ENCODE data around the gene PTTG1IP.
A peak's percentile ranks its signal among the peaks of the same experiment; 100 is the strongest.

Gene PTTG1IP

DNA sequence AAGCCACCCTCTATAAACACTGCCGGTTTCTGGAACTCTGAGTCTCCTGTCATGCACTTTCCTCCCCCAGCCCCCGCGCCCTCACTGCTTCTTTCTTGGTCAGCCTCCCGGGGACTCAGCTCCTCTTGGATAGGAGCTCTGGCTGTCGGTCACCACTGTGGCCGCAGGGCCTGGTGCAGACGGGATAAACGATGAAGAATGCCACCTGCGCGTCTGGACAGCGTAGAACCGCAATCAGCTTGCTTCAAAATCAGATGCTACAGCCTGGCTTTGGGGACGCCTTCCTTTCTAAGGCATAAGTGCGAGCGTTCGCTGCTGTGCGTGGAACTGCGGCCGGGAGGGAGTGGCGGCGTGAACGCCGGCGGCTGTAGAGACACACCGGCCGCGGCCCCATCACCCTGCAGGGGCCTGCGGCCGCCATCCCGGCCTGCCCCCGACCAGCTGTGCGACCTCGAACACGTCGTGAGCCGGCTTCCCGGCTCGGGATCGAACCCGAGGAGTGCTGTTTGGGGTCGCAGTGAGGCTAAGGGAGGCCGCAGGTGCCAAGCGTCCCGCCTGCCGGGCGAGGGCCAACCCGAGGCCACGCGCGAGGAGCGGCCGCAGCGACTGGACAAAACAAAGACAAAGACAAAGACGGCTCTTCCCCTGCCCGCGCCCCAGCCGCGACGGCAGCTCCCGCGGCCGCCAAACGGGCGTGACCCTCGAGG lies 688 bp downstream of the PTTG1IP start:
- Mint-ChIP-seq H3K27ac (peak overlapping the region; percentile 92), H3K9me3 (no peaks in the 10 kb centered on the region), H3K27me3 (no peaks in the 10 kb centered on the region), H3K4me3 (peak overlapping the region; percentile 89), H3K4me1 (peaks cover 33% of the 10 kb centered on the region), H3K36me3 (no peaks in the 10 kb centered on the region)
- ATAC-seq (ENCODE audit: low read depth) (no peak), DNase-seq (ENCODE audit: low spot score in 2 of 2) (no peak)

DNA sequence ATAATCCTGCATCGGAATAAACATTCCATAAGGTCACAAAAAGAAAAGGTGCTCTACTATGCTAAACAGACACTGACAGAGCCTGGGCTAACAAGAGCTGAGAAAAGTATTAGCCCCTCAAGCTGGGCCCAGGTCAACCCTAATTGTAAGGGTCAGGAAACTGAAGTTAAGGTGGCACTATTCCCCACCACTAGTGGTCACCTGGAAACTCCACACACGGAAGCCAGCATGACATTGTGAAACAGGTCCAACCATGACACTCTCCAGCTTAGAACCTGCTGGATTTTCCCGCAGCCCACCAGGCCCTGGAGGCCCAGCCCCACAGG lies 1.2 kb downstream of the PTTG1IP start:
- no peak for DNase-seq (ENCODE audit: low spot score in 2 of 2)
- H3K36me3 Mint-ChIP-seq: no peaks in the 10 kb centered on the region
- no peaks in the 10 kb centered on the region for H3K27me3 Mint-ChIP-seq
- H3K27ac Mint-ChIP-seq: peak overlapping the region; percentile 92
- peaks cover 37% of the 10 kb centered on the region for H3K4me1 Mint-ChIP-seq
- no peak for ATAC-seq (ENCODE audit: low read depth)
- peak overlapping the region; percentile 89 for H3K4me3 Mint-ChIP-seq
- H3K9me3 Mint-ChIP-seq: no peaks in the 10 kb centered on the region

DNA sequence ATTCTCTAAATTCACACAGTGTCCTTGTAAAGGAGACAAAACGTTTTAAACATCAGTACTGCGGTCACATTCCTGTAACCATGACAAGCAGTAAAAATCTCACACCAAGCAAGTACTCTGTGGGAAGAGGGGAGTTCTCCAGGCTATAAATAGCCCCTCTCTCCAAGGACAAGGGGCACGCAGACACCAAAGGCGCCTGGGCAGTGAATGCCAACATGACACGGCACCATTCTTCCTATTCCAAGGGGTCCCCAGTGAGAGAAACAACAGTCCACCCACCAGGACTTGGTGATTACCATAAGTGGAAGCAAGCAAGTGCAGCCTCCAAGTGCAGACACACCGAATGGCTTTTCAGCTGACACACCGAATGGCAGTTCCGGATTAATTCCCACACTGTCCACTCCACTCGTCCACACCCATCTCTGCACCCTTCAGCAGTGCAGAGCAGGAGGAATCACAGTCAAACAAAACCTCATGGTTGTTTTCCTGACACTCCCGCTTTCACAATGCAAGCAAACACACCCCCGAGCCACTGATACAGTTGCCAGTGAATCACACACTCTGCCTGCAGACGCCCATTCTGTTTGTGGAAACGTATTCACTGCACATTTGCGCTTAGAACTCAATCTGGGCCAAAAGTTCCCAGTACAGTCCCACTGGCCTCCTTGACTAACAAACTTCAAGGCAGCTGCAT lies 1.8 kb downstream of the PTTG1IP start:
- no peaks in the 10 kb centered on the region for H3K36me3 Mint-ChIP-seq
- H3K27ac Mint-ChIP-seq: no peak overlapping the region
- ATAC-seq (ENCODE audit: low read depth) (no peak), DNase-seq (ENCODE audit: low spot score in 2 of 2) (no peak)
- H3K4me3 Mint-ChIP-seq: peak overlapping the region; percentile 89
- no peaks in the 10 kb centered on the region for H3K9me3 Mint-ChIP-seq
- no peaks in the 10 kb centered on the region for H3K27me3 Mint-ChIP-seq
- peaks cover 41% of the 10 kb centered on the region for H3K4me1 Mint-ChIP-seq

DNA sequence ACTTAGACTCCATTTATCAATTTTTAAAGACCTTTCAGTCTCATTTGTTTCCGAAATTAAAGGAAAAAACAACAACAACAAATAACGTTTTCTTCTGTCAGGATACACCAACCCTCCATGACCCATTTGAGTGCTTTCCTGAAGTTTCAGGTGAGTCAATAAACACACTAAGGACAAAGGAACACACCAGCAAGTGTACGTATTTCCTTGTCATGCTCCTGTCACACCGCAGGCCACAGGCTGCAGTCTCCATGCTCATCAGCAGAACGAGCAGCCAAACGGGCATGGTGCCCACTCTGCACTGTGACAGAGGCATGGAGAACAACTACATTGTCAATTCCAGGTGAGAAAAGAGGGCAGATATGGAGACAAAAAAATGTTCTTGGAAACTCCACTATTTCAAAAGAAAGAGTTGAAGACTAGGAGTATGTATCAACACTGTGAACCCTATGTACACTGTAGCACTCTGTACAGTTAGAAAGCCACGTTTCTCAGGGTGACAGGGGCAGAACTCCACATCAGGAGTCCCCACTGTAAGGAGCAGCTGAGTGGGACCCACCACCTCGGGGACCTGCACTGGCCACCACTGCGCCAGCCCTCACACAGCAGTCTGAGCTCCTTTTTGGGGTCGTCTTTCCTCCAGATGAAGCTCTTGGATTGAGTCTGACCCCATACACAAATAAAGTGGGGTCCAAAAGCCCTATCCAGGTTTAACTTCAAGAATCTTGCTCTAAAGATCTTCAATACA lies 2.6 kb downstream of the PTTG1IP start:
- DNase-seq (ENCODE audit: low spot score in 2 of 2) (no peak), ATAC-seq (ENCODE audit: low read depth) (no peak)
- Mint-ChIP-seq H3K27ac (no peak overlapping the region), H3K36me3 (no peaks in the 10 kb centered on the region), H3K4me3 (peak overlapping the region; percentile 13), H3K27me3 (no peaks in the 10 kb centered on the region), H3K4me1 (peaks cover 49% of the 10 kb centered on the region), H3K9me3 (no peaks in the 10 kb centered on the region)

DNA sequence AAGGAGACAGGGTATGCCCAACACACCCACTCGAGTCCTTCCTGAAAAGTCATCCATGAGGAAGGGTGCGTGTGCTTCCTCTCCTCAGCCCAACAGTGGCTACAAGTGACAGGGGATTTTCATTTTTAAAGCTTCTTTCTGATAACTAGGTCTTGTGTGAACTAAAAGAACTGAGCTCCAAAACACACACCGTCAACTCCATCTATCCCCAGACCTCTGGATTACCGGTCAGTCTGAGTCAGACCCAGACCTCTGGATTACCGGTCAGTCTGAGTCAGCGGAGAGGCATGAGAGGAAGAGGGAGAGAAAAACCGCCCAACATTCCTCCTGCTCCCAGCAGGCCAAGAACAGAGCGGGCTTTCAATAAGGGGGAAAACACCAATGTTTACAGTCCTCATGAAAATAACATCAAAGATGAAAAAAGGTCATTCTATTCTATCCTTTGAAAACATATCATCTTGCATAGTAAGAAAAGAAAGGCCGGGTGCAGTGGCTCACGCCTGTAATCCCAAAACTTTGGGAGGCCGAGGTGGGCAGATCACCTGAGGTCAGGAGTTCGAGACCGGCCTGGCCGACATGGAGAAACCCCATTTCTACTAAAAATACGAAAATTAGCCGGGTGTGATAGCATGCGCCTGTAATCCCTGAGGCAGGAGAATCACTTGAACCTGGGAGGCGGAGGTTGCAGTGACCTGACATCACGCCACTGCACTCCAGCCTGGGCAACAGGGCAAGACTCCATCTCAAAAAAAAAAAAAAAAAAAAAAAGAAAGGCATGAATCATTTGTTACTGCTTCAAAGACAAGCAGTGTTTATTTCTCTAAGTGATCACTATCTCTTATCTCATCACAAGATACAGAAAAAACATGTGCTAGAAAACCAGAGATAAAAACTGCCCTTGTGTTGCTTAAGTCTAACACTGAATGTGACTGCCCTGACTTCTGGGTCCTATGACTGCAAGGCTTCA lies 3.4 kb downstream of the PTTG1IP start:
- no peak for ATAC-seq (ENCODE audit: low read depth)
- DNase-seq (ENCODE audit: low spot score in 2 of 2): no peak
- Mint-ChIP-seq H3K27me3 (no peaks in the 10 kb centered on the region), H3K4me1 (peaks cover 50% of the 10 kb centered on the region), H3K36me3 (peaks cover 3% of the 10 kb centered on the region), H3K27ac (no peak overlapping the region), H3K4me3 (no peak overlapping the region), H3K9me3 (no peaks in the 10 kb centered on the region)

DNA sequence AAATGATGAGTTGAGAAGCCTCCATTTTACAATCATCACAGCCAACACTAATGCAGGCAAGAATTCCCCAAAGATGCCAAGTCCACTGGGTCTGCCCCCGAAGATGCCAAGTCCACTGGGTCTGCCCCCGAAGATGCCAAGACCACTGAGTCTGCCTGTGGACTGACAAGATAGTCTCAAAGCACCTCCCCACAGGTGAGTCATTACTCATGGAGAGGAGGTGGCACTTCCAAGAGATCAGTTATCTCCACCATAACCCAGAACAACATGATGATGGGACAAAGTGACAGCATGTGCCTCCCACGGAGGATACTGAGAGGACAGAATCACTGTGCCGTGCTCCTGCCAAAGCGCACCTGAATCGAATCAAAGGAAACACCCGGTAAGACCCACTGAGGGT lies 4.8 kb downstream of the PTTG1IP start:
- H3K4me1 Mint-ChIP-seq: peaks cover 53% of the 10 kb centered on the region
- H3K27me3 Mint-ChIP-seq: no peaks in the 10 kb centered on the region
- no peak overlapping the region for H3K4me3 Mint-ChIP-seq
- no peaks in the 10 kb centered on the region for H3K9me3 Mint-ChIP-seq
- ATAC-seq (ENCODE audit: low read depth) (no peak), DNase-seq (ENCODE audit: low spot score in 2 of 2) (no peak)
- H3K36me3 Mint-ChIP-seq: peaks cover 4% of the 10 kb centered on the region
- no peak overlapping the region for H3K27ac Mint-ChIP-seq

DNA sequence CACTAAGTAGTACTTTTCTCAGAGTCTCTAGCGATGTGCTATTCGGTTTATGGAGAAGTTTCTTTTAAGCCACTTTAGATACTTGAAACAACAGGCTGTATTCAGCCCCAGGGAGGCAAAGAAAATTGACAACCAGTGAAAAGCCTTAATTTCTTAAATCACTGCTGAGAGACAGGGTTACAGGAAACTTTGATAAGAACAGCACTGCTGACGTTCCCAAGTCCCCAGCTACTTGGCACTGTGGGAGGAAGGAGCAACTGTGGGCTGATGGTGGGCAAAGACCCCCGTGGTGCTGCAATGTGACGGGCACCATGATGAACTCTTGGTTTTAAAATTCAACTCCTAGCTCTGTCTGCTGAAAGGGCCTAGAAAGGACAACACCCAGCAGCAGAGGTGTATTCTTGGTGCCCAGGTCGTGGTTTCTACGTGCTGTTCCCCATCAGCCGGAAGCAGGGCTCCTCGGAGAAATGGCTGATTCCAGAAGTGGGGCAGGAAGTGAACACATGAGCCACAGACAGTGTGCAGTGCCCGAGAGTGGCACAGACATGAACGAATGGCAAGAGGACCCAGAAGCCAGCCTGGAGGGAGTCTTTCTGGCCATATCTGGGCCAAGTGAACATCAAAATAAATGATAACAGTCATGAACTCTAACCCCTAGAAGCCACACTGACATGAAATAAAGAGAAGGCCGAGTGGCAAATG lies 5.3 kb downstream of the PTTG1IP start:
- no peaks in the 10 kb centered on the region for H3K27me3 Mint-ChIP-seq
- DNase-seq (ENCODE audit: low spot score in 2 of 2) (no peak), ATAC-seq (ENCODE audit: low read depth) (no peak)
- peaks cover 56% of the 10 kb centered on the region for H3K4me1 Mint-ChIP-seq
- no peaks in the 10 kb centered on the region for H3K9me3 Mint-ChIP-seq
- H3K27ac Mint-ChIP-seq: no peak overlapping the region
- H3K36me3 Mint-ChIP-seq: peaks cover 9% of the 10 kb centered on the region
- no peak overlapping the region for H3K4me3 Mint-ChIP-seq

DNA sequence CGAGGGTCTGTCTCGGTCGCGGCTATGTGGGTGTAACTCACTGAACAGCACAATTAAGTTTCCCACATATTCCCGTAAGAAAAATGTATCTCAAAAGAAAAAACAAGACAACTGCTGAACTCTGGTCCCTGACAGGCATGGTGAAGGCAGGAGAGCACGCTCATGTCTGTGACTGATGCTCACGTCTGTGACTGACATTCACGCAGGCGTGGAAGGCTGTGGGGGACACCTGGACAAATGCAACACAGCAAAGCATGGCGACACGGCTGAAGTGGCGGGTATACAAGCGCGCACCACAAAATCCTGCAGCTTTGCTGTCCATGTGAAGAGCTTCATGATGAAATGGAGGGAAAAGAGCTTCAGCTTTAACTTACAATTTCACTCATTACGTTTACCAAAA lies 6.0 kb downstream of the PTTG1IP start:
- ATAC-seq (ENCODE audit: low read depth): no peak

DNA sequence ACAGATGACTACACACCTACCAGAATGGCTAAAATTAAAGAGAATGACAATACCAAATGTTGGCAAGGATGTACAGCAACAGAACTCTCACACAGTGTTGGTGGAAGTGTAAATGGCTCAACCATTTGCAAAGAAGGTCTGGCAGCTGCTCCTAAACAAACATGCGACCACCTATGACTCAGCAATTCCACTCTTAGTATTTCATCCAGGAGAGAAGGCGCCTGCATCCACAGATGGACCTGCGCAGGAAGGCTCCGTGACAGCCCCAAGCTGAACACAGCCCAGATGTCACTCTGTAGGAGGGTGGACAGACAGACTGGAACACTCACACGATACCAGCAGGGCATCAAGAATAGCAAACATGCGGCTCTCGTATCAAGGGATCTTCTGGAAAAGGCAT lies 6.7 kb downstream of the PTTG1IP start:
- peaks cover 9% of the 10 kb centered on the region for H3K36me3 Mint-ChIP-seq
- no peak overlapping the region for H3K27ac Mint-ChIP-seq
- H3K4me1 Mint-ChIP-seq: peaks cover 47% of the 10 kb centered on the region
- DNase-seq (ENCODE audit: low spot score in 2 of 2) (no peak), ATAC-seq (ENCODE audit: low read depth) (no peak)
- no peaks in the 10 kb centered on the region for H3K9me3 Mint-ChIP-seq
- peak overlapping the region; percentile 4 for H3K4me3 Mint-ChIP-seq
- H3K27me3 Mint-ChIP-seq: no peaks in the 10 kb centered on the region

More for the DNA sequence above, 6.0 kb downstream of the PTTG1IP start:
- H3K4me3 Mint-ChIP-seq: no peak overlapping the region
- H3K36me3 Mint-ChIP-seq: peaks cover 9% of the 10 kb centered on the region
- no peak overlapping the region for H3K27ac Mint-ChIP-seq
- H3K4me1 Mint-ChIP-seq: peaks cover 53% of the 10 kb centered on the region
- H3K27me3 Mint-ChIP-seq: no peaks in the 10 kb centered on the region
- no peak for DNase-seq (ENCODE audit: low spot score in 2 of 2)
- H3K9me3 Mint-ChIP-seq: no peaks in the 10 kb centered on the region

DNA sequence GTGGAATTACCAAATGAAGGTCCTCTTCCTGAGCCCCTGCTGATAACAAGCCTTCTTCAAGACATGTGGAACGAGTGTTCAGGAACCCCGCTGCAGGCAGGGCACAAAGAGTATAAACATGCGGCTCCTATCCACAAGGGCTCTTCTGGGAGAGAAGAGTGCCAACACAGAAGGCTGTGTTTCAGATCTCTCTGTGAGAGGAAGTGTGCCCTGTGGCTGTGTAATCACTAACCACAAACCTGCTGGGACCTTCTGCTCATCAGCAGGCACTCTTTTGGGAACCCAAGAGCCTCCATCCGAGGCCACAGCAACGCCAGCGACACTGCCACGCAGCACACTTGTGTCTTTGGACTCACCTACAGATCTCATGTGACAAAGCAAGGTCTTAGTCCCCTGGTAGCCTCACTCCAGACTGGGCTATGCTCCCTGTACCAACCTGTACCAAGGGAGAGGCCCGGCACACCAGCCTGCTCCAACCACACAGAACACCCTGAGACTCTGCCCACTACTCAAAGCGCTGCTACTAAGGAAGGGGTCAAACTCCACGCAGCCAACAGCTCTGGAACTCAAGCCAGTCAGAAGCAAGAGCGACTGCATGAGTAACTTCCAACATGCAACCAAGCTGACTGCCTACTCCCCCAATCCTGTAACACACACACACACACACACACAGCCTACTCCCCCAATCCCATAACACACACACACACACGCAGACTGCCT lies 7.8 kb downstream of the PTTG1IP start:
- no peak overlapping the region for H3K27ac Mint-ChIP-seq

DNA sequence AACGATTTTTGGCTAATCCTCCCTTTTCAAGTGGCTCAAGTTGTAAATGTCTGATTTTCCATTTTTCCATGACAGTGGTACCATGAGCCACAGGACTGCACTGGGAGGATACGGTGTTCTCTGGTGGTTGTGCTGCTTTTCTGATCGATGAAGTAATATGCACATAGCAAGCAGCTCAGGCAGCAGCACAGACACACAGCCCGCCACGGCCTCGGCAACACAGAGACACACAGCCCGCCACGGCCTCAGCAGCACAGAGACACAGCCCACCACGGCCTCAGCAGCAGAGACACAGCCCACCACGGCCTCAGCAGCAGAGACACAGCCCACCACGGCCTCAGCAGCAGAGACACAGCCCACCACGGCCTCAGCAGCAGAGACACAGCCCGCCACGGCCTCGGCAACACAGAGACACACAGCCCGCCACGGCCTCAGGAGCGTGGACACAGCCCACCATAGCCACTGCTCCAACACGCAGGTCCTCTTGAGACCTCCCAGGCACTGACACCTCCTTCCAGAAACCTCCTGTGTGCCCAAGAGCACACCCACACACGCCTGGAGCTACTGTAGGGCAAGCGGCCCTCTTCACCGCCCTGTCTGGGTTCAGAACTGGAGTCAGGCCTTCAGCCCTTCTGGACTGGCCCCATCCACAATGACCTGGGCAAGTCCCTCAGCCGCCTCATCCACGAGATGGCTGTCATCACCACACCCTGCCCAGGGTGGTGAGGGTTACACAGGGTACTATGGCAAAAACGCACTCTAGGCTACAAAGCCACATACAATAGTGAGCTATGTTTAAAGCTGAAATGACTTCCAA lies 10.4 kb downstream of the PTTG1IP start:
- Mint-ChIP-seq H3K36me3 (peaks cover 26% of the 10 kb centered on the region), H3K27ac (no peak overlapping the region), H3K27me3 (no peaks in the 10 kb centered on the region), H3K9me3 (no peaks in the 10 kb centered on the region), H3K4me3 (no peak overlapping the region), H3K4me1 (peaks cover 31% of the 10 kb centered on the region)
- DNase-seq (ENCODE audit: low spot score in 2 of 2) (no peak), ATAC-seq (ENCODE audit: low read depth) (no peak)

More for the DNA sequence above, 7.8 kb downstream of the PTTG1IP start:
- Mint-ChIP-seq H3K4me3 (peak overlapping the region; percentile 58), H3K4me1 (peaks cover 42% of the 10 kb centered on the region), H3K27me3 (no peaks in the 10 kb centered on the region), H3K9me3 (no peaks in the 10 kb centered on the region), H3K36me3 (peaks cover 17% of the 10 kb centered on the region)
- ATAC-seq (ENCODE audit: low read depth) (peak; percentile 99), DNase-seq (ENCODE audit: low spot score in 2 of 2) (peak; percentile 39 to 40)

DNA sequence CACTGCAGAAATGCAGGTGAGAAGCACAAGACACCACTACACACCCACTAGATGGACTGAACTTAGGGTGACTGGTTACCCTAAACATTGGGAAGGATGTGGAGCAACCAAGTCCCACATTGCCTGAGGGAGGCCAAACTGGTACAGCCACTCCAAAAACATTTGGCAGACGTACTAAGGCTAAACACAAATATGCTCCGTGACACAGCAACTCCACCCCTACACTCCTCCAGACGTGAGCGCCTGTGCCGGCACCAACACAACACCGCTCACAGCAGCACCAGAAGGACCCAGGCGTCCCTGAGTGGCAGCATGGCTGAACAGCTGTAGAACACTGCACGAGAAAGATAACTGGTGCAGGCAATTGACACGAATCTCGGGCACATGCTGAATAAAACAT lies 14.7 kb downstream of the PTTG1IP start:
- Mint-ChIP-seq H3K36me3 (peaks cover 36% of the 10 kb centered on the region), H3K27ac (no peak overlapping the region), H3K9me3 (no peaks in the 10 kb centered on the region), H3K27me3 (no peaks in the 10 kb centered on the region), H3K4me1 (peaks cover 5% of the 10 kb centered on the region), H3K4me3 (no peak overlapping the region)
- ATAC-seq (ENCODE audit: low read depth) (no peak), DNase-seq (ENCODE audit: low spot score in 2 of 2) (no peak)

All from memory B cell (primary cell).